GM23338 (cell line): Measurements from ENCODE around the gene CYP26C1. TPM values are rescaled to one million over a fixed set of nuclear protein-coding genes. Genes with fewer than 3 reads are reported as not detected.

Experiments
- ATAC-seq: fragments of 200-7000 bp; cut with Tn5 transposase; 3 replicates; pipeline ENCODE4 v1.9.1; 2020
- DNase-seq: peaks from one replicate; pipeline ENCODE4 v3.0.0-alpha.2; 2015; ENCODE audit warnings: low spot score
- H2AFZ ChIP-seq: fragments of 200-600 bp; sonication (generic); 2 replicates; pipeline ENCODE4 v1.8.0; 2016; ENCODE audit warnings: antibody characterized with exemption, mild to moderate bottlenecking, moderate library complexity
- H3F3A ChIP-seq: fragments of 200-600 bp; sonication (generic); replicated peaks from 2 replicates; pipeline ENCODE4 v1.8.0; 2017; ENCODE audit warnings: antibody characterized with exemption, mixed run types, low read depth
- H3K27ac ChIP-seq: fragments of 200-600 bp; sonication (generic); 2 replicates; pipeline ENCODE4 v1.6.1; 2016; ENCODE audit warnings: low read depth
- H3K27me3 ChIP-seq: fragments of 200-600 bp; sonication (generic); 2 replicates; pipeline ENCODE4 v1.8.0; 2016; ENCODE audit warnings: mild to moderate bottlenecking, mixed run types, moderate library complexity; ENCODE audit not compliant: insufficient read depth
- H3K36me3 ChIP-seq: fragments of 200-600 bp; sonication (generic); 2 replicates; pipeline ENCODE4 v1.8.0; 2016; ENCODE audit warnings: mild to moderate bottlenecking; ENCODE audit not compliant: insufficient read depth
- H3K4me1 ChIP-seq: fragments of 200-600 bp; sonication (generic); 2 replicates; pipeline ENCODE4 v1.8.0; 2016; ENCODE audit warnings: mild to moderate bottlenecking, moderate library complexity; ENCODE audit not compliant: insufficient read depth
- H3K4me2 ChIP-seq: fragments of 200-600 bp; sonication (generic); 2 replicates; pipeline ENCODE4 v1.7.1; 2017; ENCODE audit warnings: mixed run types
- H3K4me3 ChIP-seq: fragments of 200-600 bp; sonication (generic); 2 replicates; pipeline ENCODE4 v1.6.1; 2016; ENCODE audit warnings: mixed run types
- H3K79me2 ChIP-seq: fragments of 200-600 bp; sonication (generic); replicated peaks from 2 replicates; pipeline ENCODE4 v1.8.0; 2017; ENCODE audit warnings: mild to moderate bottlenecking; ENCODE audit not compliant: insufficient read depth
- H3K9me2 ChIP-seq: fragments of 200-600 bp; sonication (generic); 2 replicates; pipeline ENCODE4 v1.8.0; 2017; ENCODE audit not compliant: insufficient read depth
- H4K20me1 ChIP-seq: fragments of 200-600 bp; sonication (generic); replicated peaks from 2 replicates; pipeline ENCODE4 v1.8.0; 2017; ENCODE audit warnings: mild to moderate bottlenecking; ENCODE audit not compliant: insufficient read depth
- H3K27ac Mint-ChIP-seq: 2 replicates; pipeline ENCODE4 v1.8.0; 2020; ENCODE audit warnings: inconsistent platforms, mild to moderate bottlenecking, moderate library complexity, mixed read lengths
- H3K27me3 Mint-ChIP-seq: 3 replicates; pipeline ENCODE4 v1.8.0; 2022; ENCODE audit warnings: low read depth, mild to moderate bottlenecking, moderate library complexity, mixed read lengths, inconsistent platforms; ENCODE audit not compliant: insufficient read depth, poor library complexity
- H3K36me3 Mint-ChIP-seq: 3 replicates; pipeline ENCODE4 v1.8.0; 2021; ENCODE audit warnings: low read depth, mild to moderate bottlenecking, inconsistent platforms, moderate library complexity, mixed read lengths
- H3K4me1 Mint-ChIP-seq: 3 replicates; pipeline ENCODE4 v1.8.0; 2020; ENCODE audit warnings: mild to moderate bottlenecking, inconsistent platforms, mixed read lengths
- H3K4me3 Mint-ChIP-seq: 3 replicates; pipeline ENCODE4 v1.8.0; 2021; ENCODE audit warnings: moderate library complexity, mild to moderate bottlenecking, inconsistent platforms, mixed read lengths
- H3K9me3 Mint-ChIP-seq: 3 replicates; pipeline ENCODE4 v1.8.0; 2020; ENCODE audit warnings: moderate library complexity, mild to moderate bottlenecking, inconsistent platforms, mixed read lengths
- CREB1 ChIP-seq: fragments of 250-450 bp; sonication (Bioruptor Pico); IDR thresholded peaks from 2 replicates; pipeline ENCODE4 v1.5.0; 2020; ENCODE audit warnings: low read depth, mild to moderate bottlenecking, moderate library complexity
- EZH2 ChIP-seq: fragments of 200-600 bp; sonication (generic); IDR thresholded peaks from one replicate; pipeline ENCODE4 v1.8.0; 2017; ENCODE audit warnings: antibody characterized with exemption, mild to moderate bottlenecking, low read depth; ENCODE audit not compliant: unreplicated experiment
- EZH2phosphoT487 ChIP-seq: fragments of 200-600 bp; sonication (generic); IDR thresholded peaks from one replicate; pipeline ENCODE4 v1.8.1; 2018; ENCODE audit warnings: antibody characterized with exemption; ENCODE audit not compliant: unreplicated experiment
- JUNB ChIP-seq: IDR thresholded peaks from one replicate; pipeline ENCODE4 v1.6.1; 2016; ENCODE audit warnings: antibody characterized with exemption; ENCODE audit not compliant: unreplicated experiment
- NANOG ChIP-seq: IDR thresholded peaks from 2 replicates; pipeline ENCODE4 v1.6.1; 2016; ENCODE audit warnings: antibody characterized with exemption, borderline replicate concordance
- POLR2AphosphoS5 ChIP-seq: IDR thresholded peaks from 2 replicates; pipeline ENCODE4 v1.6.1; 2016; ENCODE audit warnings: antibody characterized with exemption, low read depth
- STAT1 ChIP-seq: IDR thresholded peaks from one replicate; pipeline ENCODE4 v1.6.1; 2016; ENCODE audit warnings: antibody characterized with exemption; ENCODE audit not compliant: unreplicated experiment
- ZNF114 ChIP-seq: fragments of 250-450 bp; sonication (Bioruptor Pico); IDR thresholded peaks from 2 replicates; pipeline ENCODE4 v1.5.0; 2020; ENCODE audit warnings: mild to moderate bottlenecking, moderate library complexity
- ZNF331 ChIP-seq: fragments of 250-450 bp; sonication (Bioruptor Pico); IDR thresholded peaks from 2 replicates; pipeline ENCODE4 v1.5.0; 2020; ENCODE audit warnings: low read depth, mild to moderate bottlenecking, moderate library complexity
- polyA plus RNA-seq: library from polyadenylated mRNA; unstranded; fragments of >200 nt; fragmentation: Nextera tagmentation; extraction: Ambion mirVana; gene quantifications from 2 replicates; pipeline ENCODE4 v1.2.1, GENCODE V29; 2016
- total RNA-seq: library from RNA; depleted of rRNA; stranded (reverse); fragments of >200 nt; shearing (Covaris generic); gene quantifications from 2 replicates; pipeline ENCODE4 v1.2.3, GENCODE V29; 2014
- TF ChIP-seq, protein P1 (sequence below), 2 experiments: fragments of 200-600 bp in 1 of 2; sonication (generic) in 1 of 2; conservative IDR thresholded peaks; 2 replicates each; pipeline versions ENCODE4 v1.5.1 to v1.6.1; 2016 to 2017; ENCODE audit warnings: antibody characterized with exemption in 2 of 2, low read depth in 2 of 2, mild to moderate bottlenecking in 2 of 2, moderate library complexity in 1 of 2
- TF ChIP-seq, protein P2 (sequence below): IDR thresholded peaks from one replicate; pipeline ENCODE4 v1.6.1; 2018; ENCODE audit warnings: antibody characterized with exemption; ENCODE audit not compliant: unreplicated experiment
- TF ChIP-seq, protein P3 (sequence below): IDR thresholded peaks from 2 replicates; pipeline ENCODE4 v1.6.1; 2016; ENCODE audit warnings: antibody characterized with exemption

Gene CYP26C1
- total and polyA plus RNA-seq, 2 experiments from 2014 or later = 0.24 TPM; not detected in 1

DNA sequence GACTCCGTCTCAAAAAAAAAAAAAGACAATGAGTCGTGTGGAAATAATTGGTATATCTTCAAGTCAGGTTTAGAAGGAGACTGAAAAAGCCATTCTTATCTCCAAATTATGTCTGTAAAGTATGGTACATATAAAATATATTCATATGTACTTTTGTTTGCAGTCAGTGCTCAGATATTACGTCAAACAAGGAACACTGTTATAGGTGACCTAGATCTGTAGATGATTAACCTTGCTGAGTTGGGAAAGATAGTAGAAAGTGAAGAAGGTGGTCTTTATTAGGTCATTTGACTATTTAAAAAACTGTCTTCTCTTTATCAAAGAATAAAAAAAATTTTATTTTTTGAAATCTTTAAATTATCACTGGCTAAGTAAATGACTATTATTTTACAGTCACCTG, 44.9 kb upstream of the CYP26C1 start (continued):
- TF ChIP-seq JUNB (no peak), EZH2phosphoT487 (no peak), POLR2AphosphoS5 (no peak), STAT1 (no peak), NANOG (no peak), ZNF331 (CRISPR knock-in tag) (no peak), EZH2 (no peak), ZNF114 (CRISPR knock-in tag) (no peak), CREB1 (CRISPR knock-in tag) (no peak)
- TF ChIP-seq, protein P1, sequence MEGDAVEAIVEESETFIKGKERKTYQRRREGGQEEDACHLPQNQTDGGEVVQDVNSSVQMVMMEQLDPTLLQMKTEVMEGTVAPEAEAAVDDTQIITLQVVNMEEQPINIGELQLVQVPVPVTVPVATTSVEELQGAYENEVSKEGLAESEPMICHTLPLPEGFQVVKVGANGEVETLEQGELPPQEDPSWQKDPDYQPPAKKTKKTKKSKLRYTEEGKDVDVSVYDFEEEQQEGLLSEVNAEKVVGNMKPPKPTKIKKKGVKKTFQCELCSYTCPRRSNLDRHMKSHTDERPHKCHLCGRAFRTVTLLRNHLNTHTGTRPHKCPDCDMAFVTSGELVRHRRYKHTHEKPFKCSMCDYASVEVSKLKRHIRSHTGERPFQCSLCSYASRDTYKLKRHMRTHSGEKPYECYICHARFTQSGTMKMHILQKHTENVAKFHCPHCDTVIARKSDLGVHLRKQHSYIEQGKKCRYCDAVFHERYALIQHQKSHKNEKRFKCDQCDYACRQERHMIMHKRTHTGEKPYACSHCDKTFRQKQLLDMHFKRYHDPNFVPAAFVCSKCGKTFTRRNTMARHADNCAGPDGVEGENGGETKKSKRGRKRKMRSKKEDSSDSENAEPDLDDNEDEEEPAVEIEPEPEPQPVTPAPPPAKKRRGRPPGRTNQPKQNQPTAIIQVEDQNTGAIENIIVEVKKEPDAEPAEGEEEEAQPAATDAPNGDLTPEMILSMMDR (conservative IDR thresholded peaks at IDR 0.05; ENCODE audit: low read depth in 2 of 2) = no peak
- TF ChIP-seq, protein P2, sequence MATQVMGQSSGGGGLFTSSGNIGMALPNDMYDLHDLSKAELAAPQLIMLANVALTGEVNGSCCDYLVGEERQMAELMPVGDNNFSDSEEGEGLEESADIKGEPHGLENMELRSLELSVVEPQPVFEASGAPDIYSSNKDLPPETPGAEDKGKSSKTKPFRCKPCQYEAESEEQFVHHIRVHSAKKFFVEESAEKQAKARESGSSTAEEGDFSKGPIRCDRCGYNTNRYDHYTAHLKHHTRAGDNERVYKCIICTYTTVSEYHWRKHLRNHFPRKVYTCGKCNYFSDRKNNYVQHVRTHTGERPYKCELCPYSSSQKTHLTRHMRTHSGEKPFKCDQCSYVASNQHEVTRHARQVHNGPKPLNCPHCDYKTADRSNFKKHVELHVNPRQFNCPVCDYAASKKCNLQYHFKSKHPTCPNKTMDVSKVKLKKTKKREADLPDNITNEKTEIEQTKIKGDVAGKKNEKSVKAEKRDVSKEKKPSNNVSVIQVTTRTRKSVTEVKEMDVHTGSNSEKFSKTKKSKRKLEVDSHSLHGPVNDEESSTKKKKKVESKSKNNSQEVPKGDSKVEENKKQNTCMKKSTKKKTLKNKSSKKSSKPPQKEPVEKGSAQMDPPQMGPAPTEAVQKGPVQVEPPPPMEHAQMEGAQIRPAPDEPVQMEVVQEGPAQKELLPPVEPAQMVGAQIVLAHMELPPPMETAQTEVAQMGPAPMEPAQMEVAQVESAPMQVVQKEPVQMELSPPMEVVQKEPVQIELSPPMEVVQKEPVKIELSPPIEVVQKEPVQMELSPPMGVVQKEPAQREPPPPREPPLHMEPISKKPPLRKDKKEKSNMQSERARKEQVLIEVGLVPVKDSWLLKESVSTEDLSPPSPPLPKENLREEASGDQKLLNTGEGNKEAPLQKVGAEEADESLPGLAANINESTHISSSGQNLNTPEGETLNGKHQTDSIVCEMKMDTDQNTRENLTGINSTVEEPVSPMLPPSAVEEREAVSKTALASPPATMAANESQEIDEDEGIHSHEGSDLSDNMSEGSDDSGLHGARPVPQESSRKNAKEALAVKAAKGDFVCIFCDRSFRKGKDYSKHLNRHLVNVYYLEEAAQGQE = no peak
- TF ChIP-seq, protein P3, sequence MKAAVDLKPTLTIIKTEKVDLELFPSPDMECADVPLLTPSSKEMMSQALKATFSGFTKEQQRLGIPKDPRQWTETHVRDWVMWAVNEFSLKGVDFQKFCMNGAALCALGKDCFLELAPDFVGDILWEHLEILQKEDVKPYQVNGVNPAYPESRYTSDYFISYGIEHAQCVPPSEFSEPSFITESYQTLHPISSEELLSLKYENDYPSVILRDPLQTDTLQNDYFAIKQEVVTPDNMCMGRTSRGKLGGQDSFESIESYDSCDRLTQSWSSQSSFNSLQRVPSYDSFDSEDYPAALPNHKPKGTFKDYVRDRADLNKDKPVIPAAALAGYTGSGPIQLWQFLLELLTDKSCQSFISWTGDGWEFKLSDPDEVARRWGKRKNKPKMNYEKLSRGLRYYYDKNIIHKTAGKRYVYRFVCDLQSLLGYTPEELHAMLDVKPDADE = no peak

DNA sequence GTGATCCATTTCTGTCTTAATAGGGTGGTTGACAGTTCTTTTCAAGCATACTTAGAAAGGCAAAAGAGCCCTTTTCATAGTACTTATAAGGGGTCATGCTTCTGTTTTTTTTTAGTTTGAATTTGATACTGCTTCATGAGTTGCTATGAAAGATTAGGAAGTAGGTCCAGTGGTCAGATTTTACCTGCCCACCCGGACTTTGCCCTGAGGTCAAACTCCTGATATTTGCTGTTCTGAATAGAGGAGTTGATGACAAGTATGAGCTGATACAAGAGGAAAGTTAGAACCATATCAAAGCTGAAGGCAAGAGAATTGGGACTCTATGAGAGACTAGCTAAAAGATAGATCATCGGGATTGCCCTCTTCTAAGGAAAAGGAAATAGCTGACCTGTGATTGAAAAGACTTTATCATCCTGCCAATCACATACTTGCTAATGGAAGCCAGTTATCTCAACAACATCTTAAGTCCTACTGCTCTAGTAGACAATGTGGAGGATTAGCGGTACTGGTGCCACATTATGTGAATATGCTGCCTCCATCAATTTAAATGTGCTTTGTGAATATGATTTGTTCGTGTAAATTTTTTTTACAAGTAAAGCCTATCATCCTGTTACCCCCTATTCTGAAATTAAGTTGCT, 37.5 kb upstream of the CYP26C1 start:
- ATAC-seq (no peak), DNase-seq (no peak)
- Mint-ChIP-seq H3K4me1 (no peaks in the 10 kb centered on the region), H3K4me3 (no peak overlapping the region), H3K27ac (no peak overlapping the region), H3K27me3 (no peaks in the 10 kb centered on the region), H3K36me3 (peaks cover 3% of the 10 kb centered on the region; the same call in 2 of the 3 replicates), H3K9me3 (no peaks in the 10 kb centered on the region)
- no peaks in the 10 kb centered on the region for H3K27me3 ChIP-seq
- no peak overlapping the region for H3K4me3 ChIP-seq
- H3K79me2 ChIP-seq = no peaks in the 10 kb centered on the region
- H2AFZ ChIP-seq = no peak overlapping the region
- no peaks in the 10 kb centered on the region for H3K4me1 ChIP-seq
- no peaks in the 10 kb centered on the region for H3K9me2 ChIP-seq
- H3K4me2 ChIP-seq = no peak overlapping the region
- H4K20me1 ChIP-seq = no peaks in the 10 kb centered on the region
- H3K27ac ChIP-seq = no peak overlapping the region
- no peaks in the 10 kb centered on the region for H3F3A ChIP-seq
- H3K36me3 ChIP-seq = no peaks in the 10 kb centered on the region
- TF ChIP-seq, protein P3 = no peak
- TF ChIP-seq, protein P2 = no peak
- no peak for TF ChIP-seq EZH2phosphoT487
- TF ChIP-seq, protein P1 (conservative IDR thresholded peaks at IDR 0.05; ENCODE audit: low read depth in 2 of 2) = no peak
- TF ChIP-seq POLR2AphosphoS5 = no peak
- no peak for TF ChIP-seq JUNB
- TF ChIP-seq CREB1 (CRISPR knock-in tag) = no peak
- no peak for TF ChIP-seq ZNF331 (CRISPR knock-in tag)
